WERI-Rb-1 (cell line): Measurements from ENCODE around the gene COL4A1.

Experiments used
- DNase-seq: peaks from one replicate; pipeline ENCODE4 v3.0.0-alpha.2; 2020
- H3K27ac ChIP-seq: fragments of 250-450 bp; sonication (Bioruptor Pico); 2 replicates; pipeline ENCODE4 v1.5.1; 2020; ENCODE audit warnings: mild to moderate bottlenecking, moderate library complexity
- H3K27me3 ChIP-seq: fragments of 250-450 bp; sonication (Bioruptor Pico); 2 replicates; pipeline ENCODE4 v1.5.1; 2021; ENCODE audit warnings: mild to moderate bottlenecking, low read depth, moderate library complexity; ENCODE audit not compliant: insufficient read depth, severe bottlenecking
- H3K36me3 ChIP-seq: fragments of 250-450 bp; sonication (Bioruptor Pico); 2 replicates; pipeline ENCODE4 v1.5.1; 2020; ENCODE audit warnings: mild to moderate bottlenecking, moderate library complexity
- H3K4me3 ChIP-seq: 2 replicates; pipeline ENCODE4 v1.5.1; 2011; ENCODE audit warnings: low read depth, mild to moderate bottlenecking, control low read depth, low read length
- H3K9me3 ChIP-seq: fragments of 250-450 bp; sonication (Bioruptor Pico); 2 replicates; pipeline ENCODE4 v1.5.1; 2021; ENCODE audit warnings: mild to moderate bottlenecking, moderate library complexity; ENCODE audit not compliant: severe bottlenecking
- TF ChIP-seq, protein P1 (sequence below): IDR thresholded peaks from 2 replicates; pipeline ENCODE4 v1.5.1; 2011; ENCODE audit warnings: low read depth, mild to moderate bottlenecking, control low read depth, inconsistent platforms, low read length

Gene COL4A1

DNA sequence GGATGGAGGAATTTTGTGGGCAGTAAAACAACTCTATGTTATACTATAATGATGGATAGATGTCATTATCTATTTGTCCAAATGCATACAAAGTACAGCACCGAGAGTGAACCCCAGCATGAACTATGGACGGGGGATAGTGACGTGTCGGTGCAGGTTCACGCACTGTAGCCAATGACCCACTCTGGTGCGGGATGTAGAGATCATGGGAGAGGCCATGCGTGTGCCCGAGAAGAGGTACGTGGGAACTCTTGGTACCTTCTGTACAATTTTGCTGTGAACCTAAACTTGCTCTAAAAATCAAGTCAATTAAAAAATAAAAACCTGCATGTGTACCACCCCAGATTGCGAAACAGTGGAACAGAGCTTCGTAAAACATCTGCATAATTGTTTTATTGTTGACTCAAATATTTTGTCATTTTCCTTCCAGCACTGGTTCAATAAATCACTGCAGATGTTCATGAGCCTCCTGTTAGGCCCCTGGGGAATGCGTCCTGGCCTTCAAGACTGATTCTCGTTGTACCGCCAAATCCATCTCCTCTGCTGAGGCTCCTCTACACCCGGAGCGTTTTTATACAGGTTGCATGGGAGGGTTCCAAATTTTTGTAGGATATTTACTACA lies 30.9 kb downstream of the COL4A1 start:
- no peaks in the 10 kb centered on the region for H3K27me3 ChIP-seq
- no peak for DNase-seq
- H3K4me3 ChIP-seq, result no peak overlapping the region
- H3K27ac ChIP-seq, result no peak overlapping the region
- H3K9me3 ChIP-seq, result no peaks in the 10 kb centered on the region
- TF ChIP-seq, protein P1, sequence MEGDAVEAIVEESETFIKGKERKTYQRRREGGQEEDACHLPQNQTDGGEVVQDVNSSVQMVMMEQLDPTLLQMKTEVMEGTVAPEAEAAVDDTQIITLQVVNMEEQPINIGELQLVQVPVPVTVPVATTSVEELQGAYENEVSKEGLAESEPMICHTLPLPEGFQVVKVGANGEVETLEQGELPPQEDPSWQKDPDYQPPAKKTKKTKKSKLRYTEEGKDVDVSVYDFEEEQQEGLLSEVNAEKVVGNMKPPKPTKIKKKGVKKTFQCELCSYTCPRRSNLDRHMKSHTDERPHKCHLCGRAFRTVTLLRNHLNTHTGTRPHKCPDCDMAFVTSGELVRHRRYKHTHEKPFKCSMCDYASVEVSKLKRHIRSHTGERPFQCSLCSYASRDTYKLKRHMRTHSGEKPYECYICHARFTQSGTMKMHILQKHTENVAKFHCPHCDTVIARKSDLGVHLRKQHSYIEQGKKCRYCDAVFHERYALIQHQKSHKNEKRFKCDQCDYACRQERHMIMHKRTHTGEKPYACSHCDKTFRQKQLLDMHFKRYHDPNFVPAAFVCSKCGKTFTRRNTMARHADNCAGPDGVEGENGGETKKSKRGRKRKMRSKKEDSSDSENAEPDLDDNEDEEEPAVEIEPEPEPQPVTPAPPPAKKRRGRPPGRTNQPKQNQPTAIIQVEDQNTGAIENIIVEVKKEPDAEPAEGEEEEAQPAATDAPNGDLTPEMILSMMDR, result no peak
- no peaks in the 10 kb centered on the region for H3K36me3 ChIP-seq

DNA sequence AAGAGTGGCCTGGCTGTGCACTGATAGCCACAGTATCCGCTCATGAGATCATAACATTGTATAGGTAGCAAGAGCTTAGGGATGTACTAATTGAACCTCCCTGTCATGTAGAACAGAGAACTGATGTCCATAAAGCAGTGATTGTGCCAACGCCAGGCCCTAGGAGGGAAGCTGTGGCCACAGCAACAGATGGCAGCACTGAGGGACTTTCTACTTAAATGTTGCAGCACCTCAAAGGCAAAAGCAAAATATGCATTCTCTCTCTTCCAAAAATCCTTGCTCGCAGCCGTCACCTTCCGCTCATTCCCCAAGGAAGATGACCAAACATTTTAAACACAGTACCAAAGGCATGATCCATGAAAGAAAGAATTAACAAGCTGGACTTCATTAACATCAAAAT lies 32.3 kb downstream of the COL4A1 start:
- no peaks in the 10 kb centered on the region for H3K36me3 ChIP-seq
- no peak overlapping the region for H3K4me3 ChIP-seq
- DNase-seq, result no peak
- TF ChIP-seq, protein P1, result peak; percentile 52; the same call in 1 of the 2 replicates
- H3K9me3 ChIP-seq, result no peaks in the 10 kb centered on the region
- no peak overlapping the region for H3K27ac ChIP-seq
- no peaks in the 10 kb centered on the region for H3K27me3 ChIP-seq

DNA sequence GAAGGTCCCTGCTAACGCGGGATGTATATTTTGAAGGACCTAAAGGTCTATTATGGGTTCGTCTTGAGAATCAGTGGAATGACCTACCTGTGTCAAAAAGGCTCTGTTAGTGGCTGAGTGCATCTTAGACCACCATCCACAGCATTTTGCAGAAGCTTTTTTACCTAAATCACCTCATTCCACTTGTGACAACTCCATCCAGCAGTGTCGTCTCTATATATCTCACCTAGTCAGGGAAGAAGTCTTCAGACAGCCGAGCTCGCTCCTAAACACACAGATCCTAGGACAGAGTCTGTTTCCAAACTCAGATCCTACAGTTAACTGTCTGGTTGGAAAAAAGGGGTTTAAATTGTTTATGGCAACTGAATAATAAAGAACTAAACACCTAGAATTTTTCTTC lies 33.7 kb downstream of the COL4A1 start:
- Histone ChIP-seq H3K36me3 (no peaks in the 10 kb centered on the region), H3K9me3 (no peaks in the 10 kb centered on the region), H3K27ac (no peak overlapping the region), H3K4me3 (no peak overlapping the region), H3K27me3 (no peaks in the 10 kb centered on the region)
- no peak for DNase-seq
- TF ChIP-seq, protein P1, result no peak

DNA sequence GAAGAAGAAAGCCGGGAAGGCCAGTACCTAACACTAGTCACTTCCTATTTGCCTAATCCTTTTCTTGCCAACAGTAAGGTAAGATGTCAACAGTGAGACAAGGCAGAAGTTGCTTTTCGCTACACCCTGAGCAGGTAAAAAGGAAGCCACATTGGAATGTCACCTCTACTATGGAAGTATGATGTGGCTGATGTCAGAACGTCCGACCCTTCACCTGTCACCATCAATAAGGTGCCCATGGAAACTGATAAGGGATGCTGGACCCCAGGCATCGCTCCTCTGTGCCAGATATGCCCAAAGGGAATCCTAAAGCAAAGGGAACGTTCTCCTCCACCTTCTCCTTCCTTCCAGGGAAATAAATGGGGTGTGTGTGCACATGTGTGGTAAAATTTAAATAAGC lies 34.3 kb downstream of the COL4A1 start:
- Histone ChIP-seq H3K27ac (no peak overlapping the region), H3K36me3 (no peaks in the 10 kb centered on the region), H3K4me3 (no peak overlapping the region), H3K9me3 (no peaks in the 10 kb centered on the region), H3K27me3 (no peaks in the 10 kb centered on the region)
- TF ChIP-seq, protein P1, result no peak
- no peak for DNase-seq

DNA sequence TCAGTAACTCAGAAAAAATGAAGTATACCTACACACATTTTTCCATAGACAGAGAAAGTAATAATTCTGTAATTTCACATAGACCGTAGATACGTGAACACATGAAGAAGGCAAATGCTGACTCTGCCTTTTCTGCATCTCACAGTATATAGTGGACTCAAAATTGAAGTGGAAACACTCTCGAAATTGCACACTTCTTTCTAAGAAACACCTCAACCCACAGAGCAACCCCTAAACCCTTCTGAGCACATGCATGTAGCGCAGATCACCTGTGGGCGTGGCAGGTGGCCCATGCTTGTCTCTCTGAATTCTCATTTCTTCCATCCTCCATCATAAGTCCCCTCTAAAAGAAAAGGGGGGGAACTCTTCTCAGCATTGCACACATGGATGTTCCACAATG lies 34.7 kb downstream of the COL4A1 start:
- H3K36me3 ChIP-seq, result no peaks in the 10 kb centered on the region
- DNase-seq, result no peak
- TF ChIP-seq, protein P1, result no peak
- H3K9me3 ChIP-seq, result no peaks in the 10 kb centered on the region
- H3K27ac ChIP-seq, result no peak overlapping the region
- H3K4me3 ChIP-seq, result no peak overlapping the region
- H3K27me3 ChIP-seq, result no peaks in the 10 kb centered on the region

DNA sequence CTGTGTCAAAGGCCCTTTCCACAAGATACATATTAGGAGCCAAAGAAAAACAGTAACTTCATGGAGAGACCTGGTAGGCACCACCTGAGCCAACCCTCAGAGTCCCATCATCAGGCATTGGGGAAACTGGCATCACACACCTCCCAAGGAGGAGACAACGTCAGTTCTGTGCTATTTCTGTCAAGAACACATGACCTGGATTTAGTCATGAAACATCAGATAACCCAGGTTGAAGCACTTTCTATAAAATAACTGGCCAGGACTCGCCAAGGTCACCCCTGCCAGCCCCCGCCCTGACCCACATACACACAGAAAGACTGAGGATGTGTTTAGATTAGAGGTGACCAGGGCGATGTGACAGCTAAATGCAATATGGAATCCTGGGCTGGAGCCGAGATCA lies 35.6 kb downstream of the COL4A1 start:
- Histone ChIP-seq H3K27me3 (no peaks in the 10 kb centered on the region), H3K27ac (no peak overlapping the region), H3K9me3 (no peaks in the 10 kb centered on the region), H3K36me3 (no peaks in the 10 kb centered on the region), H3K4me3 (no peak overlapping the region)
- no peak for DNase-seq
- TF ChIP-seq, protein P1, result no peak
